Dedifferentiated amniotic fluid mesenchymal stem cell (primary cell): ENCODE data around the gene STS.

Experiments
- DNase-seq: peaks from one replicate; pipeline ENCODE4 v3.0.0-alpha.2; 2016; ENCODE audit errors: extremely low spot score

The STS gene

GRCh38 chrX:7147413-7147977 is at the start of gene STS:
Gene STS, plus strand, starts transcription at chrX:7147712. Its CDS starts 105,488 bp downstream, at chrX:7253200.
- DNase-seq, result peak; percentile 17

- DNase-seq, result no peak
These were observed 47.5 kb upstream of the STS start for GRCh38 chrX:7100022-7100421.

GRCh38 chrX:7102119-7102518 is 45.4 kb upstream of the STS start:
- no peak for DNase-seq

- DNase-seq, result no peak
These were observed 40.9 kb upstream of the STS start for GRCh38 chrX:7106649-7107048.

- no peak for DNase-seq
These were observed 39.5 kb upstream of the STS start for GRCh38 chrX:7108030-7108429.

GRCh38 chrX:7109049-7109531 is 38.4 kb upstream of the STS start:
- DNase-seq, result no peak

GRCh38 chrX:7109838-7110793 is 37.4 kb upstream of the STS start:
- DNase-seq, result no peak

- DNase-seq, result no peak
These were observed 36.7 kb upstream of the STS start for GRCh38 chrX:7110821-7111276.

GRCh38 chrX:7111518-7111917 is 36.0 kb upstream of the STS start:
- no peak for DNase-seq

- no peak for DNase-seq
These were observed 35.4 kb upstream of the STS start for GRCh38 chrX:7112071-7112470.

GRCh38 chrX:7115557-7115956 is 32.0 kb upstream of the STS start:
- no peak for DNase-seq

GRCh38 chrX:7116081-7116480 is 31.4 kb upstream of the STS start:
- no peak for DNase-seq

- no peak for DNase-seq
These were observed 29.9 kb upstream of the STS start for GRCh38 chrX:7117587-7117986.

- DNase-seq, result no peak
These were observed 27.3 kb upstream of the STS start for GRCh38 chrX:7119950-7120877.

GRCh38 chrX:7120878-7121219 is 26.7 kb upstream of the STS start:
- DNase-seq, result no peak

- no peak for DNase-seq
These were observed 20.5 kb upstream of the STS start for GRCh38 chrX:7127056-7127455.

GRCh38 chrX:7131621-7132020 is 15.9 kb upstream of the STS start:
- DNase-seq, result no peak

- DNase-seq, result peak; percentile 77
These were observed 15.0 kb upstream of the STS start for GRCh38 chrX:7132335-7133049.

- DNase-seq, result no peak
These were observed 14.5 kb upstream of the STS start for GRCh38 chrX:7133050-7133440.

- no peak for DNase-seq
These were observed 12.5 kb upstream of the STS start for GRCh38 chrX:7134981-7135380.
